ENCODE results near the gene CRTAC1. TPM values are rescaled to one million over a fixed set of nuclear protein-coding genes. Genes with fewer than 3 reads are reported as not detected.

Gene CRTAC1
- total RNA-seq, 2 donors from 2014 or later = not detected

DNA sequence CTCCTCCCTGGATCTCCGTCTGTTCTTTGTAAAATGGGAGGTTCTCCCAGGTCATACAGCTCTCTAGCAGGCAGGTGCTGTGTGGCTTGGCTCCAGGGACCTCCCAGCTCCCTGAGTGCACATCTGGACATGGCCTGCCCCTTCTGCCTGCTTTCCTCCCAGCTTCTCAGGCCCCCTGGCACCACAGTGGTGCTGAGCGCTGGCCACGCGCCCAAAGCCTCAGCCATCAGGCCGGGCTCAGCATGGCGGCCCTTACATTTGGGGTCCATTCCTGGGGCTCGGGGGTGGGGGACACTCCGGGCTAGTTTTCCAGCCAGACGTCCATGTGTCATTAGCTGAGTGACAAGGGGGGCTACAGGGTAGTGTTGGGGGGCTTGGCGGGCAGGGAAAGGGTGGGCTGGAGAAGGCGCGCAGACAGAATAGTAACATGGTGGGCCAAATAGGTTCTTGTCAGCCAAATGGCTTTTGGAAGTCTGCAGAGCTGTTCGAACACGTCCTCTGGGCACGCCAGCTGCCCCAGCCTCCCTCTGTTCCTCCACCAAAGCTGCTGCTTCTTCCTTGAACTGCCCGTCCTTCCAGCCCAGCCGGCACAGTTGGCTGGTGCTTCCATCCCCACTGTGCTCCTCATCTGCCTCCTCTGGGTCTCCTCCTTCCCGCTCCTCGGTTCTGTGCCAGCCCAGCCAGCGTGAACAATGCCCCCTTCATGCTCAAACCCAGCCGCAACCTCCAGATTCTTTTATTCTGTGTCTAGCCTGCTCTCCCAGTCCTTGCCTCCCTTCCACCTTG, 114.9 kb downstream of the CRTAC1 start:
- no peak overlapping the region for H3K27ac Mint-ChIP-seq
- no peaks in the 10 kb centered on the region for H3K9me3 Mint-ChIP-seq
- H3K4me3 Mint-ChIP-seq = no peak overlapping the region
- ATAC-seq (replicated peaks) = no peak
- no peaks in the 10 kb centered on the region for H3K36me3 Mint-ChIP-seq (ENCODE audit: low read depth)
- H3K27me3 Mint-ChIP-seq = peaks cover 8% of the 10 kb centered on the region
- H3K4me1 Mint-ChIP-seq = peaks cover 5% of the 10 kb centered on the region

GRCh38 chr10:97914837-97915211, 115.6 kb downstream of the CRTAC1 start:
- Mint-ChIP-seq H3K9me3 (no peaks in the 10 kb centered on the region), H3K4me1 (peaks cover 5% of the 10 kb centered on the region)

DNA sequence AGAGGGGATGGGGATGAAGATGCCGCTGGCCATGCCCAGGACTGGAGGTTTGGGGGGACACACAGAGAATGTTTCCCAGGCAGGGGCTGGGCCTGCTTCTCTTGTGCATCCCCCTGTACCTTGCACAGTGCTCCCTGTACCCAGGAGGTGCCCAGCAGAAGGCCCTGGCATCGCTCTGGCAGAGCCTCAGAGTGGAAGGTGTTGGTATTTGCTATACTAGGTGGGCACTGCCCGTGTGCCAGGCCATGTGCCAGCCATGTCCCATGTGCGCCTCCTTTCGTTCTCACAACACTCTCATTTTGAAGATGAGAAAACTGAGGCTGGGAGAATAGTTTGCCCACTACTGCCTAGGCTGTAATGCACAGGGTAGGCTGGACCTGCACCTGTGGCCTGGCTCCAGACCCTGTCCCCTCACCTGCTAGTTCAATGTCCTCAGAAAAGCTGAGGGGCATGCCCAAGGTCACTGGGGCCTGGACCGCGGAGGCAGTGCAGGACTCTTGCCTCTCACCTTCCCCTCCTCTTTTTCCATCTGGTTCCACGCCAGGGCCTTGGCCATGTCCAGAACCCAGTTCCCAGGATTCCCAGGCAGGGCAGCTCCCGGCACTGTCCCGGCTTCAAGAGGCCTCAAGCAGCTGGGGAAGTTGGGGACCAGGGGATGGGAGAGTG, 116.1 kb downstream of the CRTAC1 start:
- Mint-ChIP-seq H3K36me3 (ENCODE audit: low read depth) (no peaks in the 10 kb centered on the region), H3K27ac (peak overlapping the region; percentile 53), H3K9me3 (no peaks in the 10 kb centered on the region), H3K27me3 (peaks cover 8% of the 10 kb centered on the region), H3K4me1 (peaks cover 4% of the 10 kb centered on the region), H3K4me3 (no peak overlapping the region)
- peak; percentile 4 for ATAC-seq (replicated peaks)

More at GRCh38 chr10:97914837-97915211, 115.6 kb downstream of the CRTAC1 start:
- Mint-ChIP-seq H3K27ac (peak overlapping the region; percentile 53), H3K36me3 (ENCODE audit: low read depth) (no peaks in the 10 kb centered on the region), H3K27me3 (peaks cover 8% of the 10 kb centered on the region), H3K4me3 (no peak overlapping the region)
- peak; percentile 88 for ATAC-seq (replicated peaks)

GRCh38 chr10:97913614-97914013, 116.8 kb downstream of the CRTAC1 start:
- Mint-ChIP-seq H3K4me1 (no peaks in the 10 kb centered on the region), H3K4me3 (no peak overlapping the region), H3K9me3 (no peaks in the 10 kb centered on the region), H3K36me3 (ENCODE audit: low read depth) (no peaks in the 10 kb centered on the region), H3K27ac (no peak overlapping the region), H3K27me3 (peaks cover 8% of the 10 kb centered on the region)
- ATAC-seq (replicated peaks) = no peak

DNA sequence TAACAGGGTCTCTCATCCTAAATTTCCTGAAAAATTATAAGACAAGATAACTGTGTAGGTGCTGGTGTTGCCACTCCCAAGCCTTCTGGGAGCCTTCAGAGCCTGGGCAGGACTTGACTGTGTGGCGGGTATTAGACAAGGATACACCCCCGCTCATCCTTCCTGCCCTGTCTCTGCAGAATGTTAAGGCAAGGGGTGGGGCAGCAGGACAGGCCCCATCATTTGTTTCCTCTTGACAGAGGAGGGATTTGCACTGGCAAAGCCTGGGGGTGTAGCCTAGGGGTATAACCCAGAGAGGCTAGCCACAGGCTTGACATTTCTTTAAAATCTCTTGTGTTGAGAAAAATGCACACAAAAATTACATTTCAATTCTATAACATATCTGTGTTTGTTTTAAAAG, 117.2 kb downstream of the CRTAC1 start:
- Mint-ChIP-seq H3K9me3 (no peaks in the 10 kb centered on the region), H3K4me1 (no peaks in the 10 kb centered on the region), H3K27me3 (peaks cover 7% of the 10 kb centered on the region), H3K4me3 (no peak overlapping the region), H3K27ac (no peak overlapping the region), H3K36me3 (ENCODE audit: low read depth) (no peaks in the 10 kb centered on the region)
- ATAC-seq (replicated peaks) = no peak

DNA sequence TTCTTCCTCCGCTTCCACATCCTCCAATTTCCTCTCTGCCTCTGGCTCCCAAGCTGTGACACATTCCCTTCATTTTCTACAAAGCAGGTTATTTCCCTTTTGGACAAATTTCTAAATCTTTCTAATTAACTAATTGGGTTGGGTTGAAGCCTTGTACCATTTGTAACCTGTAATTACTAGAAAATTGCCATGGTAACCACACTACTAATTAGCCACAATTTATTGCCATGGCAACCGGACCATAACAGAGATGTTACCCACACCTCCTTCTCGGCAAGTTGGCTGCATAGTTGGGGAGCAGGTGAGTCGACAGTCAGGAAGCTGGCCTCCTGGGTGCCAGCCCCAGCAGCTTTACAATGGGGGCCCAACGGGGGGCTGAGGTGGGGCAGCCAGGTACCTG, 119.2 kb downstream of the CRTAC1 start:
- no peak overlapping the region for H3K27ac Mint-ChIP-seq
- no peak for ATAC-seq (replicated peaks)
- H3K36me3 Mint-ChIP-seq (ENCODE audit: low read depth) = no peaks in the 10 kb centered on the region

DNA sequence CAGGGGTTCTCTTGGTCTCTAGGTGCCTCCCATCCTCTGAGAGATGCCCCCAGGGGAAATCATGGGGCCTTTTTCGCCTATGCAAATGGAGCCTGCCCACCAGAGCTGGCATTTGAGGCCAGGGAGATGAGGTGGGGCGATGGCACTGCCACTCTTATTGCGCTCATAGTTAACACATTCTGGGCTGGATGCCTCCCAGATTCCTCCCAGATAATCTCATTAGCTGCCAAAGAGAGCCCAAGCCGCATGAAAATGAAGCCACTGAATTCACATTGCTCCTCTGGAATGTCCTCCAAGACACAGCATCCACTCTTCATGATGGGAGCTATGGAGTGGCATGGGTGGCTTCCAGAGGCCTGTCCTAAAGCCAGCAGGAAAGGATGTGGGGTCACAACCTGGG, 119.8 kb downstream of the CRTAC1 start:
- no peaks in the 10 kb centered on the region for H3K4me1 Mint-ChIP-seq
- H3K4me3 Mint-ChIP-seq = no peak overlapping the region
- ATAC-seq (replicated peaks) = no peak
- H3K9me3 Mint-ChIP-seq = no peaks in the 10 kb centered on the region
- no peaks in the 10 kb centered on the region for H3K36me3 Mint-ChIP-seq (ENCODE audit: low read depth)
- H3K27ac Mint-ChIP-seq = no peak overlapping the region
- H3K27me3 Mint-ChIP-seq = peaks cover 14% of the 10 kb centered on the region

More for the DNA sequence above, 119.2 kb downstream of the CRTAC1 start:
- Mint-ChIP-seq H3K27me3 (peaks cover 15% of the 10 kb centered on the region), H3K4me3 (no peak overlapping the region), H3K4me1 (no peaks in the 10 kb centered on the region), H3K9me3 (no peaks in the 10 kb centered on the region)

DNA sequence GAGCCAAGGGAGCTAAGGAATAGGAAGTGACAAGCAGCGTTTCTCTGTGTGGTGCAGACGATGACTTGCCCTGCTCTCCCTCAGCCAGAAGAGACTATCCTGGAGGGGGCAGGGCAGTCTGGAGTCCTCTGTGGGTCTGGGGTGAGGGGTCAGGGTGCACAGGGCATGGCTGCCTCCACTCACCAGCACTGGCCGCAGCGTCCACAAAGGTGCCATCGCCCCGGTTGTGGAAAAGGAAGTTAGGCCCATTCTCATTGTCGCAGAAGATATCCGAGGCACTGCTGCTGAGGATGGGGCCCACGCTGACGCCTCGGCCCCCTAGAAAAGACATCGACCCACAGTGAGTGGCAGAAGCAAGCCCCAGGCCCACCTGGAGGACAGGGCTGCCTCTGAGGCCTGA, 122.6 kb downstream of the CRTAC1 start:
- Mint-ChIP-seq H3K4me1 (no peaks in the 10 kb centered on the region), H3K27ac (no peak overlapping the region), H3K27me3 (peaks cover 23% of the 10 kb centered on the region), H3K4me3 (no peak overlapping the region), H3K9me3 (no peaks in the 10 kb centered on the region), H3K36me3 (ENCODE audit: low read depth) (no peaks in the 10 kb centered on the region)
- ATAC-seq (replicated peaks) = no peak

GRCh38 chr10:97907211-97907610, 123.2 kb downstream of the CRTAC1 start:
- Mint-ChIP-seq H3K27ac (no peak overlapping the region), H3K27me3 (peaks cover 23% of the 10 kb centered on the region), H3K9me3 (no peaks in the 10 kb centered on the region), H3K4me1 (no peaks in the 10 kb centered on the region), H3K4me3 (no peak overlapping the region), H3K36me3 (ENCODE audit: low read depth) (no peaks in the 10 kb centered on the region)
- no peak for ATAC-seq (replicated peaks)

- Mint-ChIP-seq H3K27ac (no peak overlapping the region), H3K27me3 (peaks cover 28% of the 10 kb centered on the region), H3K4me3 (no peak overlapping the region), H3K9me3 (no peaks in the 10 kb centered on the region), H3K36me3 (ENCODE audit: low read depth) (no peaks in the 10 kb centered on the region), H3K4me1 (no peaks in the 10 kb centered on the region)
- ATAC-seq (replicated peaks) = no peak
Observed at GRCh38 chr10:97905276-97905675, 125.1 kb downstream of the CRTAC1 start.

GRCh38 chr10:97904576-97904975, 125.8 kb downstream of the CRTAC1 start:
- ATAC-seq (replicated peaks) = no peak
- Mint-ChIP-seq H3K27ac (no peak overlapping the region), H3K27me3 (peaks cover 28% of the 10 kb centered on the region), H3K9me3 (no peaks in the 10 kb centered on the region), H3K4me3 (no peak overlapping the region), H3K4me1 (no peaks in the 10 kb centered on the region), H3K36me3 (ENCODE audit: low read depth) (no peaks in the 10 kb centered on the region)

- H3K4me3 Mint-ChIP-seq = no peak overlapping the region
- no peak overlapping the region for H3K27ac Mint-ChIP-seq
- peaks cover 28% of the 10 kb centered on the region for H3K27me3 Mint-ChIP-seq
- no peaks in the 10 kb centered on the region for H3K9me3 Mint-ChIP-seq
- no peaks in the 10 kb centered on the region for H3K36me3 Mint-ChIP-seq (ENCODE audit: low read depth)
- ATAC-seq (replicated peaks) = no peak
- H3K4me1 Mint-ChIP-seq = no peaks in the 10 kb centered on the region
Observed at GRCh38 chr10:97904018-97904381, 126.4 kb downstream of the CRTAC1 start.

DNA sequence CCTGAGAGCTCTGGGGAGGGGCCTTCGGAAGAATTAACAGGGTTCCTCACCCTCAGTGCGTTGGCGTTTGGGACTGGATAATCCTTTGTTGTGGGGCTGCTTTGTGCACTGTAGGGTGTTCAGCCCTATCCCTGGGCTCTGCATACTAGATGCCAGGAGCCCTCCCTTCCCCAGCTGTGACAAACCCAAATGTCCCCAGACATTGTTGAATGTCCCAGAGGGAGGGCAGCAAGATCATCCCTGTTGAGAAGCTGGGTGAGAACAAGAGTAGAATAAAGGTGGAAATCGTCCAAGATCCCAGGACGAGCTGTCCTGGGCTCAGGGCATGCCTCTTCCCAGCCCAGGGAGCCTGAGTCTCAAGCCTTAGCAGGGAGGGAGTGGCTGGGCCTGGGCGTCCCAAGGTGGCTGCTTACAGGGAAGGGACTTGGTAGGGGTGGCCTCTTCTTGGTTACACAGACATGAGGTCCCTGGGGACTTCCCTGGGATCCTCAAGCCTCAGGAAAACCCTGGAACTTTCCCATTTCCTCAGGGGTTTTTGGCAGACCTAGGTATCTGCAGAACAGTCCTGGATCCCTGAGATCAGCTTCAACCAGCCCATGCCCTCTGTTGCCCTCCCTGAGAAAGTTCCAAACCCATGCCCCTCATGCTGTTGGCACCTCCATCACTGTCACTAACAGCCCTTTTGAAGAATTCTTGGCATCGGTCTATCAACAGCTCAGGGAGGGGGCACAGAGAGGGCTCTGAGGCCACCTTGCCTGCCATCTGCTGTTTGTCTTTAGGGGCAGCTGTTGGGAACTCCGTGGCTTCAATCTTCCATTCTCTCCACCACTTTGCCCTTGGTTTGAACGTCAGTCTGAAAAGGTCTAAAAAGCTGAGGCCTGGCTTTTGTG, 127.0 kb downstream of the CRTAC1 start:
- Mint-ChIP-seq H3K36me3 (ENCODE audit: low read depth) (no peaks in the 10 kb centered on the region), H3K9me3 (no peaks in the 10 kb centered on the region), H3K4me1 (no peaks in the 10 kb centered on the region), H3K27ac (no peak overlapping the region), H3K27me3 (peaks cover 28% of the 10 kb centered on the region), H3K4me3 (no peak overlapping the region)
- ATAC-seq (replicated peaks) = no peak

GRCh38 chr10:97901381-97901780, 129.0 kb downstream of the CRTAC1 start:
- no peak overlapping the region for H3K27ac Mint-ChIP-seq

More at GRCh38 chr10:97901381-97901780, 129.0 kb downstream of the CRTAC1 start:
- Mint-ChIP-seq H3K4me1 (no peaks in the 10 kb centered on the region), H3K27me3 (peaks cover 19% of the 10 kb centered on the region), H3K4me3 (no peak overlapping the region), H3K9me3 (no peaks in the 10 kb centered on the region), H3K36me3 (ENCODE audit: low read depth) (no peaks in the 10 kb centered on the region)
- ATAC-seq (replicated peaks) = no peak
